HG03103 (cell line): ENCODE measurements around the gene WDR37.

Experiments
- ATAC-seq: cut with Tn5 transposase; IDR thresholded peaks from one replicate; pipeline ENCODE4 v1.9.1; 2021; ENCODE audit warnings: low read depth; ENCODE audit not compliant: unreplicated experiment

Gene WDR37

DNA sequence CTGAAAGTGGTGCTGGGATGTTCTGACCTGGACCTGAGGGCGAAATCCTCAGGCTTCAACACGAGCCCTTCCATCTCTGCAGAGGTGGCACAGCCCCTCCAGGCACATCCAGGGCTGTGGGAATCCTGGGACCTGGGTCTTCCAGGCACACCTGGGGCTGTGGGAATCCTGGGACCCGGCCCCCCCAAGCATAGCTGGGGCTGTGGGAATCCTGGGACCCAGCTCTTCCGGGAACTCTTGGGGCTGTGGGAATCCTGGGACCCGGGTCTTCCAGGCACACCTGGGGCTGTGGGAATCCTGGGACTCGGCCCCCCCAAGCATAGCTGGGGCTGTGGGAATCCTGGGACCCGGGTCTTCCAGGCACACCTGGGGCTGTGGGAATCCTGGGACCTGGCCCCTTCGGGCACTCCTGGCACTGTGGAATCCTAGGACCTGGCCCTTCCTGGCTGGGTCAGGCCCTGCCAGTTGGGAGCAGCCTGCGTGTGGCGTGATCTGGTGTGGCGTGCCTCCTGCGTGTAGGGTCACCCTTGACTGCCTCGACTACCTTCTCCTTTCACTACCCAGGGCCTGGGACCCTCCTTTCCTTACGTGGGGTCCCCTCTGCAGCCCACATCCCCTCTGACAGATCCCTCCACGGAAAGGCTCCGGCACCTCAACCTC is 124.0 kb downstream of the WDR37 start:
- ATAC-seq = no peak

GRCh38 chr10:1180836-1181235 is 124.7 kb downstream of the WDR37 start:
- no peak for ATAC-seq
